DND-41 (cell line): Measurements from ENCODE around the gene DNAJA3.

Source experiments
- ATAC-seq: fragments of 200-7000 bp; cut with Tn5 transposase; 3 replicates; pipeline ENCODE4 v1.9.1; 2021; ENCODE audit warnings: low read depth; ENCODE audit not compliant: insufficient read depth
- DNase-seq: peaks from one replicate; pipeline ENCODE4 v3.0.0-alpha.2; 2020
- H2AFZ ChIP-seq: 2 replicates; pipeline ENCODE4 v1.6.0; 2012; ENCODE audit warnings: low read depth, low read length
- H3K27ac ChIP-seq: 2 replicates; pipeline ENCODE4 v1.5.1; 2012; ENCODE audit warnings: low read length, inconsistent platforms
- H3K27me3 ChIP-seq: fragments of 200-600 bp; sonication (generic); 2 replicates; pipeline ENCODE4 v1.6.0; 2012; ENCODE audit warnings: low read length, mild to moderate bottlenecking, inconsistent platforms; ENCODE audit not compliant: insufficient read depth, poor library complexity
- H3K36me3 ChIP-seq: 2 replicates; pipeline ENCODE4 v1.5.1; 2012; ENCODE audit warnings: low read length, inconsistent platforms; ENCODE audit not compliant: insufficient read depth
- H3K4me1 ChIP-seq: 2 replicates; pipeline ENCODE4 v1.5.1; 2012; ENCODE audit warnings: mild to moderate bottlenecking, low read length; ENCODE audit not compliant: insufficient read depth
- H3K4me2 ChIP-seq: 2 replicates; pipeline ENCODE4 v1.6.0; 2012; ENCODE audit warnings: mild to moderate bottlenecking, moderate library complexity, low read length, inconsistent platforms; ENCODE audit not compliant: insufficient read depth
- H3K4me3 ChIP-seq, 2 experiments: fragments of 200-600 bp in 1 of 2; shearing (Covaris generic) in 1 of 2; 2 replicates each; pipeline ENCODE4 v1.5.1; 2012 to 2016; ENCODE audit warnings: inconsistent platforms in 2 of 2, low read length in 2 of 2, mild to moderate bottlenecking in 2 of 2, low read depth in 1 of 2, moderate library complexity in 1 of 2
- H3K79me2 ChIP-seq: 2 replicates; pipeline ENCODE4 v1.6.0; 2012; ENCODE audit warnings: low read length, inconsistent platforms; ENCODE audit not compliant: insufficient read depth
- H3K9ac ChIP-seq: 2 replicates; pipeline ENCODE4 v1.6.0; 2012; ENCODE audit warnings: low read depth, mild to moderate bottlenecking, inconsistent platforms, low read length, moderate library complexity
- H3K9me3 ChIP-seq: 2 replicates; pipeline ENCODE4 v1.5.1; 2012; ENCODE audit warnings: low read length, moderate library complexity, mild to moderate bottlenecking, inconsistent platforms; ENCODE audit not compliant: insufficient read depth, severe bottlenecking
- H4K20me1 ChIP-seq: 2 replicates; pipeline ENCODE4 v1.6.0; 2012; ENCODE audit warnings: low read length; ENCODE audit not compliant: insufficient read depth
- CTCF ChIP-seq: IDR thresholded peaks from 2 replicates; pipeline ENCODE4 v1.5.1; 2012; ENCODE audit warnings: borderline replicate concordance, low read length, moderate library complexity, mild to moderate bottlenecking; ENCODE audit not compliant: poor library complexity, severe bottlenecking; ENCODE audit errors: extremely low read depth
- EZH2 ChIP-seq: IDR thresholded peaks from 3 replicates; pipeline ENCODE4 v1.6.1; 2012; ENCODE audit warnings: borderline replicate concordance, low read depth, mild to moderate bottlenecking, moderate library complexity, low read length, inconsistent platforms; ENCODE audit not compliant: severe bottlenecking

Gene DNAJA3

GRCh38 chr16:4433914-4434787 lies 8.5 kb downstream of the DNAJA3 start:
- no peak overlapping the region for H3K4me3 ChIP-seq
- H2AFZ ChIP-seq: no peak overlapping the region
- ATAC-seq (no peak), DNase-seq (no peak)
- H3K9me3 ChIP-seq: no peaks in the 10 kb centered on the region
- H3K27me3 ChIP-seq: no peaks in the 10 kb centered on the region
- no peaks in the 10 kb centered on the region for H3K4me1 ChIP-seq
- no peak overlapping the region for H3K9ac ChIP-seq
- TF ChIP-seq CTCF (no peak), EZH2 (no peak)
- H3K36me3 ChIP-seq: peaks cover 74% of the 10 kb centered on the region
- no peak overlapping the region for H3K27ac ChIP-seq
- H3K79me2 ChIP-seq: peaks cover 28% of the 10 kb centered on the region
- H4K20me1 ChIP-seq: peaks cover 7% of the 10 kb centered on the region; the same call in 1 of the 2 replicates
- H3K4me2 ChIP-seq: no peak overlapping the region

- H3K36me3 ChIP-seq: peaks cover 77% of the 10 kb centered on the region
Observed at GRCh38 chr16:4435337-4436067, 9.8 kb downstream of the DNAJA3 start.

GRCh38 chr16:4437366-4437765 lies 11.7 kb downstream of the DNAJA3 start:
- H3K36me3 ChIP-seq: peaks cover 81% of the 10 kb centered on the region
- H3K79me2 ChIP-seq: peaks cover 9% of the 10 kb centered on the region
- 0 out of 2 replicates have a peak, but pooled peaks cover 7% of the 10 kb centered on the region for H4K20me1 ChIP-seq
- no peak overlapping the region for H3K4me2 ChIP-seq
- H3K27ac ChIP-seq: no peak overlapping the region
- ATAC-seq: no peak
- TF ChIP-seq CTCF (no peak), EZH2 (no peak)
- H3K9me3 ChIP-seq: no peaks in the 10 kb centered on the region
- H3K27me3 ChIP-seq: no peaks in the 10 kb centered on the region
- H3K4me3 ChIP-seq: no peak overlapping the region
- no peak overlapping the region for H2AFZ ChIP-seq
- no peak for DNase-seq
- no peak overlapping the region for H3K9ac ChIP-seq
- H3K4me1 ChIP-seq: no peaks in the 10 kb centered on the region

More at GRCh38 chr16:4435337-4436067, 9.8 kb downstream of the DNAJA3 start:
- no peaks in the 10 kb centered on the region for H3K4me1 ChIP-seq
- no peak overlapping the region for H3K4me3 ChIP-seq
- no peak overlapping the region for H3K9ac ChIP-seq
- H4K20me1 ChIP-seq: peaks cover 4% of the 10 kb centered on the region; the same call in 1 of the 2 replicates
- H3K4me2 ChIP-seq: no peak overlapping the region
- DNase-seq: no peak
- ATAC-seq: no peak
- H3K79me2 ChIP-seq: peaks cover 15% of the 10 kb centered on the region
- H3K27ac ChIP-seq: no peak overlapping the region
- H3K27me3 ChIP-seq: no peaks in the 10 kb centered on the region
- TF ChIP-seq CTCF: no peak
- TF ChIP-seq EZH2: no peak
- no peak overlapping the region for H2AFZ ChIP-seq
- H3K9me3 ChIP-seq: no peaks in the 10 kb centered on the region
